ENCODE measurements around the gene IL36G.

The IL36G gene

GRCh38 chr2:112940859-112941625 is 36.8 kb upstream of the IL36G start:
- no peak for TF ChIP-seq SIN3A (IDR thresholded peaks at IDR 0.05; ENCODE audit: borderline replicate concordance, insufficient read depth, low read length)
- no peak for TF ChIP-seq REST (IDR thresholded peaks at IDR 0.05; ENCODE audit: insufficient read depth in 1 of 2, low read depth in 2 of 2, low read length in 2 of 2)
- TF ChIP-seq POLR2AphosphoS5 (IDR thresholded peaks at IDR 0.05; ENCODE audit: low read depth, low read length), result no peak
- no peak for TF ChIP-seq TAF1 (IDR thresholded peaks at IDR 0.05; ENCODE audit: borderline replicate concordance, insufficient read depth, low read length)
- TF ChIP-seq FOXP2 (optimal IDR thresholded peaks at IDR 0.05; ENCODE audit: borderline replicate concordance, extremely low read depth, extremely low read length, insufficient read depth), result no peak

GRCh38 chr2:112941753-112942653 is 35.8 kb upstream of the IL36G start:
- TF ChIP-seq TAF1 (IDR thresholded peaks at IDR 0.05; ENCODE audit: borderline replicate concordance, insufficient read depth, low read length), result no peak
- TF ChIP-seq POLR2AphosphoS5 (IDR thresholded peaks at IDR 0.05; ENCODE audit: low read depth, low read length), result no peak
- no peak for TF ChIP-seq REST (IDR thresholded peaks at IDR 0.05; ENCODE audit: insufficient read depth in 1 of 2, low read depth in 2 of 2, low read length in 2 of 2)
- no peak for TF ChIP-seq SIN3A (IDR thresholded peaks at IDR 0.05; ENCODE audit: borderline replicate concordance, insufficient read depth, low read length)
- TF ChIP-seq FOXP2 (optimal IDR thresholded peaks at IDR 0.05; ENCODE audit: borderline replicate concordance, extremely low read depth, extremely low read length, insufficient read depth), result no peak

GRCh38 chr2:112942654-112943002 is 35.2 kb upstream of the IL36G start:
- TF ChIP-seq POLR2AphosphoS5 (IDR thresholded peaks at IDR 0.05; ENCODE audit: low read depth, low read length), result no peak
- no peak for TF ChIP-seq FOXP2 (optimal IDR thresholded peaks at IDR 0.05; ENCODE audit: borderline replicate concordance, extremely low read depth, extremely low read length, insufficient read depth)
- no peak for TF ChIP-seq SIN3A (IDR thresholded peaks at IDR 0.05; ENCODE audit: borderline replicate concordance, insufficient read depth, low read length)
- no peak for TF ChIP-seq TAF1 (IDR thresholded peaks at IDR 0.05; ENCODE audit: borderline replicate concordance, insufficient read depth, low read length)
- no peak for TF ChIP-seq REST (IDR thresholded peaks at IDR 0.05; ENCODE audit: insufficient read depth in 1 of 2, low read depth in 2 of 2, low read length in 2 of 2)

GRCh38 chr2:112944971-112945370 is 32.8 kb upstream of the IL36G start:
- no peak for TF ChIP-seq SIN3A (IDR thresholded peaks at IDR 0.05; ENCODE audit: borderline replicate concordance, insufficient read depth, low read length)
- no peak for TF ChIP-seq TAF1 (IDR thresholded peaks at IDR 0.05; ENCODE audit: borderline replicate concordance, insufficient read depth, low read length)
- TF ChIP-seq FOXP2 (optimal IDR thresholded peaks at IDR 0.05; ENCODE audit: borderline replicate concordance, extremely low read depth, extremely low read length, insufficient read depth), result no peak
- TF ChIP-seq POLR2AphosphoS5 (IDR thresholded peaks at IDR 0.05; ENCODE audit: low read depth, low read length), result no peak
- no peak for TF ChIP-seq REST (IDR thresholded peaks at IDR 0.05; ENCODE audit: insufficient read depth in 1 of 2, low read depth in 2 of 2, low read length in 2 of 2)

Measured in PFSK-1 (cell line).